Stimulated activated CD4-positive, alpha-beta T cell treated with anti-CD3 and anti-CD28 coated beads, Interleukin-1b, Interleukin-23, amount 100 ng/mL, for 48 hours (primary cell): ENCODE measurements around the gene KIR3DL2.
"Not testable (repeated sequence)": the region's sequence is repeated elsewhere in the genome, so short reads cannot be mapped to it uniquely, and the experiment has no call there.

ENCODE experiments used
- DNase-seq: peaks from one replicate; pipeline ENCODE4 v3.0.0-alpha.2; 2020

The KIR3DL2 gene

DNA sequence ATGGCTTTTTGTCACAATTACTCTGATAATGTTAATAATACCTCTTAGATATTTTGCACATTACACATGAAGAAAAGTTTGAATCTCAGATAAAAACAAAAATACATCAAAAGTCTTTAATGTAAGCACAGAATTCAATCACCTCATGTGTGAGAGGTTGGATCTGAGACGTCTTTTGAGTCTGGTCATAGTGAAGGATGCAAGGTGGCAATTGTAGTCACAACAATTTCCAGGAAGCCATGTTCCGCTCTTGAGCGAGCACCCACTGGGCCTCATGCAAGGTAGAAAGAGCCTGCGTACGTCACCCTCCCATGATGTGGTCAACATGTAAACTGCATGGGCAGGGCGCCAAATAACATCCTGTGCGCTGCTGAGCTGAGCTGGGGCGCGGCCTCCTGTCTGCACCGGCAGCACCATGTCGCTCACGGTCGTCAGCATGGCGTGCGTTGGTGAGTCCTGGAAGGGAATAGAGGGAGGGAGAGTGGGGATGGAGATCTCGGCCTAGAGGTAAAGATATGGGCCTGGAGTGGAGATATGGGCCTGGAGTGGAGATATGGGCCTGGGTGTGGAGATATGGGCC, at the start of gene KIR3DL2:
TSS of gene KIR3DL2 (plus strand) at position 383 of the 580 bp plus-strand sequence. CDS start at position 416, 33 bp downstream.
- DNase-seq = not testable (repeated sequence)

DNA sequence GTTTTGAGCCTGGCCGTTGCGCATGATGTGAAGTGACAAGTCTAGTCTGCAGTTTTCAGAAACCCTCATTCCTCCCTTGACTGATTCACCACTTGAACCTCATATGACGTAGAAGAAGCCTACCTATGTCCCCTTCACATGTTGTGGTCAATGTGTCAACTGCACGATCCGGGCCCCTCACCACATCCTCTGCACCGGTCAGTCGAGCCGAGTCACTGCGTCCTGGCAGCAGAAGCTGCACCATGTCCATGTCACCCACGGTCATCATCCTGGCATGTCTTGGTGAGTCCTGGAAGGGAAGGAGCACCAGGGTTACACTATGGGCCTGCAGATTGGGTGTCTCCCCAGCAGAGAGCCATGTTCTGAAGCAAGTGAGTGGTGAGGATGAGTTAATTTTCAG, 46.8 kb upstream of the KIR3DL2 start, which contains the start of gene KIR2DL4:
TSS of gene KIR2DL4 (plus strand) at position 201 of the 400 bp plus-strand sequence. CDS start at position 243, 42 bp downstream.
- no peak for DNase-seq

DNA sequence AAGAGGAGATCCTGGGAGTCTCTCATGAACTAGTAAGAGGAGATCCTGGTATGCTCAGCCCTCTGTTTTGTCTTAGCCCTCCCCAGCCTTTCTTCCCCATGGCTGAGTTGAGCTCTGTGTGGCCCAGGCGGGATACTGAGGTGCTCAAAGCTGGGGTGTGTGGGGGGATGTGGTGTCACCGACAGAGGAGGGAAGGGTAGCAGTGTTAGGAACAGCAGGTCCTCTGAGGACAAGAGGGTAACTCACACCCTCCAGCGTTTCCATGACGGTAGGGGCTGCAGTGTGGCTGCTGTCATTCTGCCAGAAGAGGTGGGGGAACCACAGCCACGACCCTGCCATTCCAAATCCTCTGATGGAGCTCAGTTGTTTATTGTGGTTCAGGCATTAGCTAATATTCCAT, 46.1 kb upstream of the KIR3DL2 start:
- no peak for DNase-seq

DNA sequence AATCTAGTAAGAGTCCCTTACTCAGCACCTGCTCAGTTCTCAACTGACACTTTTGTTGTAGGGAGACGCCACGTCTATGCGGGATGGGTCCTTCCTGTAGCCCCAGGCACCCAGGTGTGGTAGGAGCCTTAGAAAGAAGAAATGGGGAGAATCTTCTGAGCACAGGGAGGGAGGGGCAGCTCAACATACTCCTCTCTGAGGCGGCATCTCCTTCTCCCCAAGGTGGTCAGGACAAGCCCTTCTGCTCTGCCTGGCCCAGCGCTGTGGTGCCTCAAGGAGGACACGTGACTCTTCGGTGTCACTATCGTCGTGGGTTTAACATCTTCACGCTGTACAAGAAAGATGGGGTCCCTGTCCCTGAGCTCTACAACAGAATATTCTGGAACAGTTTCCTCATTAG, 45.7 kb upstream of the KIR3DL2 start:
- no peak for DNase-seq

DNA sequence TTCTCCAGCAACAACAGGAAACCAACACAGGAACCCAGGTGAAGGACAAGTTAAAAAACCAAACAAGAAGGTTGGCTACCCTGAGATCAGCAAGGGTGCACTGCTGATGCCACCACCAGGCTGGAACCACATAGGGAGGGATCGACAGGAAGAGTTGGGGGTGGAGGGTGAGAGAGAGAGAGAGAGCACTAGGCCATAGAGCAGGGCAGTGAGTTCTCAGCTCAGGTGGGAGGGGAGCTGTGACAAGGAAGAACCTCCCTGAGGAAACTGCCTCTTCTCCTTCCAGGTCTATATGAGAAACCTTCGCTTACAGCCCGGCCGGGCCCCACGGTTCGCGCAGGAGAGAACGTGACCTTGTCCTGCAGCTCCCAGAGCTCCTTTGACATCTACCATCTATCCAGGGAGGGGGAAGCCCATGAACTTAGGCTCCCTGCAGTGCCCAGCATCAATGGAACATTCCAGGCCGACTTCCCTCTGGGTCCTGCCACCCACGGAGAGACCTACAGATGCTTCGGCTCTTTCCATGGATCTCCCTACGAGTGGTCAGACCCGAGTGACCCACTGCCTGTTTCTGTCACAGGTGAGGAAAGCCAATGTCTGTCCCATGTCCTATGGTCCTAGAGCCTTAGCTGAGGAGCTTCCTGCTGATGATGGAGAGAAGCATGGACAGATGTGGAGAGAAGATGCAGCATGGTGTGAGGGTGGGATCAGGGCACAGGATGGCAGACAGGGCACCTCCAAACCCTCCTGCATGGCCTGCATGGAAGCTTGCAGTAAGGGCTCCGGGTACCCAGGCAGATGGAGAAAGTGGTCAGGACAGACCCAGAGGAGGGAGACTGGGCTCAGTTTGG, 44.4 kb upstream of the KIR3DL2 start:
- DNase-seq = no peak

DNA sequence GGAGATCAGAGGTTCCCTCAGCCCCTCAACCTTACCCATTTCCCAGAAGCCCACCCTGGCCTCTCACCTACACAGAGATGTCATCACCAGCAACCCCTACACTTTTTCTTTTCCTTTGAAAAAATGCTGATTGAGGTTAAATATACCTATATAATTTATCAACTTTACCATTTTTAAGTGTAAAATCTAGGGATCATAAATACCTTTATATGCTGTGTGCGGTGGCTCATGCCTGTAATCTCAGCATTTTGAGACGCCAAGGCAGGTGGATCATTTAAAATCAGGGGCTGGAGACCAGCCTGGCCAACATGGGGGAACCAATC, 43.8 kb upstream of the KIR3DL2 start:
- DNase-seq = no peak

DNA sequence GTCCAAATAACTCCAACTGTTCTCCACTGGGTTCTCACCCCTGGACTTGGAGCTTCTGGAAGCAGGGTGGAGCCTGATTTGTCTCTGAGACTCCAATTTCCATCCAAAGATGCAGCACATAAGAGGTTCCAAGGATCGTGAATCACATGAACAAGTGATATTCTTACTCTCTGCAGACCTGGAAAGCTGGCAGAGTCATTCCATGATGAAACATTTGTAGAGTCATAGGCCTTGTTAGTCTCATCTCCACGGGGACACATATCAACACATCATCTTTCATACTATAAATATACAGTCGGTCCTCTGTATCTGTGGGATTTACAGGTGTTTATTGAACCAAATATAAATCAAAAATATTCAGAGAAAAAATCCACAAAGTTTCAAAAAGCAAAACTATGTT, 35.7 kb upstream of the KIR3DL2 start:
- DNase-seq = not testable (repeated sequence)

DNA sequence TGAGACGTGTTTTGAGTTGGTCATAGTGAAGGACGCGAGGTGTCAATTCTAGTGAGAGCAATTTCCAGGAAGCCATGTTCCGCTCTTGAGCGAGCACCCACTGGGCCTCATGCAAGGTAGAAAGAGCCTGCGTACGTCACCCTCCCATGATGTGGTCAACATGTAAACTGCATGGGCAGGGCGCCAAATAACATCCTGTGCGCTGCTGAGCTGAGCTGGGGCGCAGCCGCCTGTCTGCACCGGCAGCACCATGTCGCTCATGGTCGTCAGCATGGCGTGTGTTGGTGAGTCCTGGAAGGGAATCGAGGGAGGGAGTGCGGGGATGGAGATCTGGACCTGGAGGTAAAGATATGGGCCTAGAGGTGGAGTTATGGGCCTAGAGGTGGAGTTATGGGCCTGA, 34.0 kb upstream of the KIR3DL2 start, which contains the start of gene KIR3DL1:
TSS of gene KIR3DL1 (plus strand) at position 218 of the 400 bp plus-strand sequence.
- not testable (repeated sequence) for DNase-seq

DNA sequence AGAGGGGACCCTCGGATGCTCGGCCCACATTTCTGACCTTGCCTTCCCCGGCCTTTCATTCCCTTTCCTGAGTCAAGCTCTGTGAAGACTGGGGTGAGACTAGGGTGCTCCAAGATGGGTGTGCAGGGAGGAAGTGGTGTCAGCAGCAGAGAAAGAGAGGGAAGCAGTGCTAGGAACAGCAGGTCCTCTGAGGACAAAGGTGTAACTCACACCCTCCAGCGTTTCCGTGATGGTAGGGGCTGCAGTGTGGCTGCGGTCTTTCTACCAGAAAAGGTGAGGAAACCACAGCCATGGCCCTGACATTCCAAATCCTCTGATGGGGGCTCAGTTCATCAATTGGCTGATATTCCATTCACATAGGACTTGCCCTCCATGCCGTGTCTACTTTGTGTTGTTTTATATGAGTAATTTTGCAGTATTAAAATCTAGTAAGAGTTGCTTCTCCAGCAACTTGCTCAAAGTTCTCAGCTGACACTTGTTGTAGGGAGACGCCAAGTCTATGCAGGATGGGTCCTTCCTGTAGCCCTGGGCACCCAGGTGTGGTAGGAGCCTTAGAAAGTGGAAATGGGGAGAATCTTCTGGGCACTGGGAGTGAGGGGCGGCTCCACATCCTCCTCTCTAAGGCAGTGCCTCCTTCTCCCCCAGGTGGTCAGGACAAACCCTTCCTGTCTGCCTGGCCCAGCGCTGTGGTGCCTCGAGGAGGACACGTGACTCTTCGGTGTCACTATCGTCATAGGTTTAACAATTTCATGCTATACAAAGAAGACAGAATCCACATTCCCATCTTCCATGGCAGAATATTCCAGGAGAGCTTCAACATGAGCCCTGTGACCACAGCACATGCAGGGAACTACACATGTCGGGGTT, 32.3 kb upstream of the KIR3DL2 start:
- DNase-seq = no peak

DNA sequence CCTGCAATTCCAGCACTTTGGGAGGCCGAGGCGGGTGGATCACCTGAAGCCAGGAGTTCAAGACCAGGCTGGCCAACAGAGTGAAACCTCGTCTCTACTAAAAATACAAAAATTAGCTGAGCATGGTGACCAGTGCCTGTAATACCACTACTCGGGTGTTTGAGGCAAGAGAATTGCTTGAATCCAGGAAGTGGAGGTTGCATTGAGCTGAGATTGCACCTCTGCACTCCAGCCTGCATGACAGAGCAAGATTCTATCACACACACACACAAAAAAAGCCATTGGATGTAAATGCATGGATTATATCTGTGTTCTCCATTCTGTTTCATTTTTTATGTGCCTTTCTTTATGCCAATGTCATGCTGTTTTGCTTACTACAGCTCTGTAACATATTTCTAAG, 25.8 kb upstream of the KIR3DL2 start:
- not testable (repeated sequence) for DNase-seq

DNA sequence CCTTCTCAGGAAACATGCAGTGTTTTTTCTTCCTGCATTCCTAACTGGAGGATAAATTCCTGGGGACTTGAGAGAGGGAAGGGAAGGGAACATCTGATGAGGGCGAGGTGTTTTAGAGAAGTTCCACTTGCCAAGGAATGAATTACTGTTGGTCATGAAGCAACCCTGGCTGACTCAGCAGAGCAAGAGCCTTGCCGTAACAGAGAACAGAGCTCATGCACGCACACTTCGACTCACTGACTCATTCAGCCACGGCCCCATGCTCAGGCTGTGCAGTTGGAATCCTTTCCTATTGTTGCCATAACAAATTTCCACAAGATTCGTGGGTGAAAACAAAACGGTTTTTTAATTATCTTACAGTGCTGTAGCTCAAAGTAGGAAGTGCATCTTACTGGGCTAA, 24.9 kb upstream of the KIR3DL2 start:
- not testable (repeated sequence) for DNase-seq

DNA sequence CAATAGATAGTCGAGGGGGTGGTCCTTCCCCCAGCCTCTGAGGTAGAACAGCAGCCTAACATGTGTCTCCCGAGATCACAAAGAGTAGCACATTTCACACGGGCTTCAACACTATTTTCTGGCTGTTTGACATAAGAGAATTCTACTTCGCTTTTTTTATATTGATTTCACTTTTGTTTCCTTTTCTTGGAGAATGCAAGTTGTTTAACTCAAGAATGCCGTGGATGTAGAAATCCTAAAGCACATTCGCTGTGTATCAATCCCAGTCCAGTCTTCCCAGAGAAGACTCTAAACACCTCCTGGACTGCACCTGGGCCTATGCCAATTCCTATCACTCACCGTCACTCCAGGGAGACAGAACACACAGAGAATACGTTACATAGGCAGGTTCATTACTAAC, 22.2 kb upstream of the KIR3DL2 start:
- DNase-seq = not testable (repeated sequence)

DNA sequence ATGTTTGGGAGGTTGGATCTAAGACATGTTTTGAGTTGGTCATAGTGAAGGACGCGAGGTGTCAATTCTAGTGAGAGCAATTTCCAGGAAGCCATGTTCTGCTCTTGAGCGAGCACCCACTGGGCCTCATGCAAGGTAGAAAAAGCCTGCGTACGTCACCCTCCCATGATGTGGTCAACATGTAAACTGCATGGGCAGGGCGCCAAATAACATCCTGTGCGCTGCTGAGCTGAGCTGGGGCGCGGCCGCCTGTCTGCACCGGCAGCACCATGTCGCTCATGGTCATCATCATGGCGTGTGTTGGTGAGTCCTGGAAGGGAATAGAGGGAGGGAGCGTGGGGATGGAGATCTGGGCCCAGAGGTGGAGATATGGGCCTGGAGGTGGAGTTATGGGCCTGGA, 17.7 kb upstream of the KIR3DL2 start, which contains the start of gene KIR2DS4:
TSS of gene KIR2DS4 (plus strand) at position 181 of the 400 bp plus-strand sequence.
- not testable (repeated sequence) for DNase-seq

DNA sequence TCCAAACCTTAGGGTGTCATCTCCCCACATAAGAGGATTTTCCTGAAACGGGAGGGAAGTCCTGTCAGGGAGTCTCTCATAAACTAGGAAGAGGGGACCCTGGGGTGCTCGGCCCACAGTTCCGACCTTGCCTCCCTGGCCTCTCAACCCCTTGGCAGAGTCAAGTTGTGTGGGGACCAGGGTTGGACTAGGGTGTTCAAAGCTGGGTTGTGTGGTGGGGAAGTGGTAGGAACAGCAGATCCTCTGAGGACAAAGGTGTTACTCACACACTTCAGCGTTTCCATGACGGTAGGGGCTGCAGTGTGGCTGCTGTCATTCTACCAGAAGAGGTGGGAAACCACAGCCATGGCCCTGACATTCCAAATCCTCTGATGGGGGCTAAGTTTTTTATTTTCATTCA, 15.1 kb upstream of the KIR3DL2 start:
- not testable (repeated sequence) for DNase-seq

DNA sequence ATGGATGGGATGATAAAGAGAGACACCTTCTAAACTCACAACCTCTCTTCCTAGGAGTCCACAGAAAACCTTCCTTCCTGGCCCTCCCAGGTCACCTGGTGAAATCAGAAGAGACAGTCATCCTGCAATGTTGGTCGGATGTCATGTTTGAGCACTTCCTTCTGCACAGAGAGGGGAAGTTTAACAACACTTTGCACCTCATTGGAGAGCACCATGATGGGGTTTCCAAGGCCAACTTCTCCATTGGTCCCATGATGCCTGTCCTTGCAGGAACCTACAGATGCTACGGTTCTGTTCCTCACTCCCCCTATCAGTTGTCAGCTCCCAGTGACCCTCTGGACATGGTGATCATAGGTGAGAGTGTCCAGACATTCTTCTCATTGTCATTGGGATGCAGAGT, 12.7 kb upstream of the KIR3DL2 start:
- DNase-seq = not testable (repeated sequence)

DNA sequence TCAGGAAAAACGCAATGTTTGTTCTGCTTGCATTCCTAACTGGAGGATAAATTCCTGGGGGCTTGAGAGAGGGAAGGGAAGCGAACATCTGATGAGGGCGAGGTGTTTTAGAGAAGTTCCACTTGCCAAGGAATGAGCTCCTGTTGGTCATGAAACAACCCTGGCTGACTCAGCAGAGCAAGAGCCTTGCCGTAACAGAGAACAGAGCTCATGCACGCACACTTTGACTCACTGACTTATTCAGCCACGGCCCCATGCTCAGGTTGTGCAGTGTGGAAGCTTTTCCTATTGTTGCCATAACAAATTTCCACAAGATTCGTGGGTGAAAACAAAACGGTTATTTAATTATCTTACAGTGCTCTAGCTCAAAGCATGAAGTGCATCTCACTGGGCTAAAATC, 7.1 kb upstream of the KIR3DL2 start:
- not testable (repeated sequence) for DNase-seq

DNA sequence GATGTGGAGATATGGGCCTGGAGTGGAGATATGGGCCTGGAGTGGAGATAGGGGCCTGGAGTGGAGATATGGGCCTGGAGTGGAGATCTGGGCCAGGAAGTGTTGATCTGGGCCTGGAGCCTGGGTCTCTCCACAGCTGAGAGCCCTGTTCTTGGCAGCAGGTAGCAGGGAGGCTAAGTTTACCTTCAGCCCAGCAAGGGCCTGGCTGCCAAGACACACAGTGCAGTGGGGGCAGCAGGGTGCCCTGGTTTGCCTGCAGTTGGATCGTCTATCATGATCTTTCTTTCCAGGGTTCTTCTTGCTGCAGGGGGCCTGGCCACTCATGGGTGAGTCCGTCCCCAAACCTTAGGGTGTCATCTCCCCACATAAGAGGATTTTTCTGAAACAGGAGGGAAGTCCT, 687 bp downstream of the KIR3DL2 start:
- no peak for DNase-seq

DNA sequence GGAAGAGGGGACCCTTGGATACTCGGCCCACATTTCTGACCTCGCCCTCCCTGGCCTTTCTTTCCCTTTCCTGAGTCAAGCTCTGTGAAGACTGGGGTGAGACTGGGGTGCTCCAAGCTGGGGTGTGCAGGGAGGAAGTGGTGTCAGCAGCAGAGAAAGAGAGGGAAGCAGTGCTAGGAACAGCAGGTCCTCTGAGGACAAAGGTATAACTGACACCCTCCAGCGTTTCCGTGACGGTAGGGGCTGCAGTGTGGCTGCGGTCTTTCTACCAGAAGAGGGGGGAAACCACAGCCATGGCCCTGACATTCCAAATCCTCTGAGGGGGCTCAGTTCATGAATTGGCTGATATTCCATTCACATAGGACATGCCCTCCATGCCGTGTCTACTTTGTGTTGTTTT, 1.1 kb downstream of the KIR3DL2 start:
- no peak for DNase-seq

DNA sequence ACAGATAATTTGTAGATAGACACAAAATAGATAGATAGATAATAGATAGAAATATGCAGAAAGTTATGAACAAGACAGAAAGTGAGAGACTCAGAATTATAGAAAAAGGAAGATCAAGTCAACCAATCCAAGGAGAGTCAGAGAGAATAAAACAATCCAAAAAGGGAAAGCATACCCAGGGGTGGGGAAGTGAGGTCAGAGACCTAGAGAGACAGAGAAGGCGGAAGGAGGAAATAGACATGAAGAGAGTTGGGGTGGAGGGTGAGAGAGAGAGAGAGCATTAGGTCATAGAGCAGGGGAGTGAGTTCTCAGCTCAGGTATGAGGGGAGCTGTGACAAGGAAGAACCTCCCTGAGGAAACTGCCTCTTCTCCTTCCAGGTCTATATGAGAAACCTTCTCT, 5.0 kb downstream of the KIR3DL2 start:
- DNase-seq = not testable (repeated sequence)

DNA sequence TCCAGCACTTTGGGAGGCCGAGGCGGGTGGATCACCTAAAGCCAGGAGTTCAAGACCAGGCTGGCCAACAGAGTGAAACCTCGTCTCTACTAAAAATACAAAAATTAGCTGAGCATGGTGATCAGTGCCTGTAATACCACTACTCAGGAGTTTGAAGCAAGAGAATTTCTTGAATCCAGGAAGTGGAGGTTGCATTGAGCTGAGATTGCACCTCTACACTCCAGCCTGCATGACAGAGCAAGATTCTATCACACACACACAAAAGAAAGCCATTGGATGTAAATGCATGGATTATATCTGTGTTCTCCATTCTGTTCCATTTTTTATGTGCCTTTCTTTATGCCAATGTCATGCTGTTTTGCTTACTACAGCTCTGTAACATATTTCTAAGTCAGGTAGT, 8.2 kb downstream of the KIR3DL2 start:
- DNase-seq = not testable (repeated sequence)

DNA sequence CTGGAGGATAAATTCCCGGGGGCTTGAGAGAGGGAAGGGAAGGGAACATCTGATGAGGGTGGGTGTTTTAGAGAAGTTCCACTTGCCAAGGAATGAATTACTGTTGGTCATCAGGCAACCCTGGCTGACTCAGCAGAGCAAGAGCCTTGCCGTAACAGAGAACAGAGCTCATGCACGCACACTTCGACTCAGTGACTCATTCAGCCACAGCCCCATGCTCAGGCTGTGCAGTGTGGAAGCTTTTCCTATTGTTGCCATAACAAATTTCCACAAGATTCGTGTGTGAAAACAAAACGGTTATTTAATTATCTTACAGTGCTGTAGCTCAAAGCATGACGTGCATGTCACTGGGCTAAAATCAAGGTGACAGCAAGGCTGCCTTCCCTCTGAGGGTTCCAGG, 9.2 kb downstream of the KIR3DL2 start:
- not testable (repeated sequence) for DNase-seq

DNA sequence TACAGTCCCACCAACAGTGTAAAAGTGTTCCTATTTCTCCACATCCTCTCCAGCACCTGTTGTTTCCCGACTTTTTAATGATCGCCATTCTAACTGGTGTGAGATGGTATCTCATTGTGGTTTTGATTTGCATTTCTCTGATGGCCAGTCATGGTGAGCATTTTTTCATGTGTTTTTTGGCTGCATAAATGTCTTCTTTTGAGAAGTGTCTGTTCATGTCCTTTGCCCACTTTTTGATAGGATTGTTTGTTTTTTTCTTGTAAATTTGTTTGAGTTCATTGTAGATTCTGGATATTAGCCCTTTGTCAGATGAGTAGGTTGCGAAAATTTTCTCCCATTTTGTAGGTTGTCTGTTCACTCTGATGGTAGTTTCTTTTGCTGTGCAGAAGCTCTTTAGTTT, 13.2 kb downstream of the KIR3DL2 start:
- not testable (repeated sequence) for DNase-seq

DNA sequence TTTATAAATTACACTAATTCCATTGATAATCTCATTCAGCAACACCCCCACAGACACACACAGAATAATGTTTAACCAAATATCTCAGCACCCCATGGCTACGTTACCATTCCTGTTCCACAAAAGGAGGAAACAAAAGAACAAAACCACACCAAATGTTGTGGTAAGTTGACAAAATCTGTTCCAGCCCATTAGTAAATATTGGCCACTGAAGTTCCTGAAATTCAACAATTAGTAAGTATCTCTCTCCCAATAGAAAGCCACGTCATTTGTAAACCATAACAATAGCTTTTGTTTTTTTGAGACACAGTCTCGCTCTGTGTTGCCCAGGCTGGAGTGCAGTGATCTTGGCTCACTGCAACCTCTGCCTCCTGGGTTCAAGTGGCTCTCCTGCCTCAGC, 21.5 kb downstream of the KIR3DL2 start:
- DNase-seq = no peak
